ENCODE results near the gene IL2RG.

IL2RG gene

DNA sequence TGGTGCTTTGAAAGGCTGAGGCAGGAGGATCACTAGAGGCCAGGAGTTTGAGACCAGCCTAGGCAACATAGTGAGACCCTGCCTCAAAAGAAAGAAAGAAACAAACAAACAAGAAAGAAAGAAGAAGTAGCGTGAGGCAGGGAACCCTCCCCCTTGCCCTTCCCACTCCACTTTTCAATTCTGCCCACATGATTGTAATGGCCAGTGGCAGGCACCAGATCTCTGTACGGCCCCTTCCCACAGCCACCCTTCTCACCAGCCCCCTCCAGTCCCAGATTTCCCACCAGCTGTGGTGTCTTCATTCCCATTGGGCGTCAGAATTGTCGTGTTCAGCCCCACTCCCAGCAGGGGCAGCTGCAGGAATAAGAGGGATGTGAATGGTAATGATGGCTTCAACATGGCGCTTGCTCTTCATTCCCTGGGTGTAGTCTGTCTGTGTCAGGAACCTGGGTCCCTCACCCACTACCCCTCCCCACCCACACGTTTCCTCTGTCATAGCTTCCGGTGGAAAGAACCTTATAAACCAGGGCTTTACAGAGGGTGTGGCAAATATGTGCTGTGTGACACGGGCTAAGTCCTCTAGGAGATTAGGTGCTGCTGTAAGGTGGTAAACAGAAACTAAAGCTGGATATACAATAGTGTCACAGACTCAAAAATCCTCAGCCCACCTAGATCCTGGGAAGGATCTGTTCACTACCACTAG, at the start of gene IL2RG:
Gene IL2RG (minus strand): TSS at position 437 of the 703 bp plus-strand sequence. CDS start 38 bp downstream, at position 399.
- no peak for DNase-seq (ENCODE audit: low read depth)

- no peak for DNase-seq (ENCODE audit: low read depth)
These were observed 49.1 kb upstream of the IL2RG start for GRCh38 chrX:71160475-71160874.

DNA sequence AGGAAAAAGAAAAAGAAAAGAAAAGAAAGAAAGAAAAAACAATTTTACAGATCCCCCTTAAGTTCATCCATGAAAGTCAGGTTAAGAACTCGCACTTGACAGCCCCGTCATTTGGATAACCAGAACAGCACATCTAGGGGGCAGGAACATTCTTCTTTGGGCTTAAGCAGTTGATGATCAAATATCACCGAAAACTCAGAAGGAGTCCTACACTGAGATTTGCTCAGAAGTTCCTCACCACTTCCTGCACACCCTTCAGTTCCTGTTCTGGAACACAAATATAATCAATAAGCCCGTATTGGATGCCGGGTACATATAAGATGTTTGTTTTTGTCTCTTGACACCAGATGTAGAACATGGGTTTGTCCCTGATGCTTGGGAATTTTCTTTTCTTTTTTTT, 48.0 kb upstream of the IL2RG start:
- DNase-seq (ENCODE audit: low read depth): no peak

- no peak for DNase-seq (ENCODE audit: low read depth)
These were observed 47.2 kb upstream of the IL2RG start for GRCh38 chrX:71158603-71159002.

- no peak for DNase-seq (ENCODE audit: low read depth)
These were observed 43.3 kb upstream of the IL2RG start for GRCh38 chrX:71154641-71155040.

- DNase-seq (ENCODE audit: low read depth): no peak
These were observed 42.8 kb upstream of the IL2RG start for GRCh38 chrX:71154196-71154595.

GRCh38 chrX:71151366-71151765, 40.0 kb upstream of the IL2RG start:
- no peak for DNase-seq (ENCODE audit: low read depth)

GRCh38 chrX:71148278-71148663, 36.9 kb upstream of the IL2RG start:
- no peak for DNase-seq (ENCODE audit: low read depth)

DNA sequence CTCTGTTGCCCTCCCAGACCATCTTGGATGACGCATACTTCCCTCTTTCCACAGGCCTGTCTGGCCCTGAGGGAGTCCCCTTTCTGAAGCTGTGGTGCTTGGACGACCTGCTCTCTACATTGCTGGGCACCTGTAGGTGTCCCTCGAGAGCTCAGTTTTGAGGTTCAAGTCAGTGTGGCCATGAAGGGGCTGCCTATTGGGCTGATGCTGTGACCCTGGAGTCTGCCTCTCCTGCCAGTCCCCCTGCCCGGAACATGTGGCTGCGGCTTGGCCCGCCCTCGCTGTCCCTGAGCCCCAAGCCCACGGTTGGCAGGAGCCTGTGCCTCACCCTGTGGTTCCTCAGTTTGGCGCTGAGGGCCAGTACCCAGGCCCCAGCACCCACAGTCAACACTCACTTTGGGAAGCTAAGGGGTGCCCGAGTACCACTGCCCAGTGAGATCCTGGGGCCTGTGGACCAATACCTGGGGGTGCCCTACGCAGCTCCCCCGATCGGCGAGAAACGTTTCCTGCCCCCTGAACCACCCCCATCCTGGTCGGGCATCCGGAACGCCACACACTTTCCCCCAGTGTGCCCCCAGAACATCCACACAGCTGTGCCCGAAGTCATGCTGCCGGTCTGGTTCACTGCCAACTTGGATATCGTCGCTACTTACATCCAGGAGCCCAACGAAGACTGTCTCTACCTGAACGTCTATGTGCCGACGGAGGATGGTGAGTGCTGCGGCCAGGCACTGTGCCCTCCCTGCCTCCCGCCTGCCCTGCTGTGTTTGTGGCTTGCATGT, 36.3 kb upstream of the IL2RG start:
- no peak for DNase-seq (ENCODE audit: low read depth)

- no peak for DNase-seq (ENCODE audit: low read depth)
These were observed 33.3 kb upstream of the IL2RG start, which contains the start of gene NLGN3 for GRCh38 chrX:71144651-71145050. Gene NLGN3, plus strand, starts transcription at chrX:71144841. Its CDS starts 2,909 bp downstream, at chrX:71147750.

GRCh38 chrX:71143508-71143907, 32.1 kb upstream of the IL2RG start:
- no peak for DNase-seq (ENCODE audit: low read depth)

- no peak for DNase-seq (ENCODE audit: low read depth)
These were observed 29.1 kb upstream of the IL2RG start for GRCh38 chrX:71140440-71140839.

DNA sequence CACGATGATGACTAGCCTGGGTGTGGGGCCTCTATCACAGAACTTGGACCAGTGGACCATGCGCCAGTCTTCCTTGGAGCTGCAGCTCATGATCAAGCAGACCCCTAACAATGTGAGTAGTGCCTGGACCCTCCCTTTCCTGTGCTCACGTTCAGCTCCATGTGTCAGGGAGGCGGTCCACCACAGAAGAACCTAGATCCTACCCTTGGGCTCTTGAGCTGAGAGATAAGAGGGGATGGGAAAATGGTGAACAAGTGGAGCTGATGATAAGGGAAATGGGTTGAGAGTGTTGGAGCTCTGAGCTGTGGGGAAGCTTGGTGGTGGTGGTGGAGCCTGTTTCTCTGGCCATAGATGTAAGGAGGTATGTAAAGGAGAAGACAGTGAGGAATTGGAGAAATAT, 20.1 kb upstream of the IL2RG start:
- no peak for DNase-seq (ENCODE audit: low read depth)

DNA sequence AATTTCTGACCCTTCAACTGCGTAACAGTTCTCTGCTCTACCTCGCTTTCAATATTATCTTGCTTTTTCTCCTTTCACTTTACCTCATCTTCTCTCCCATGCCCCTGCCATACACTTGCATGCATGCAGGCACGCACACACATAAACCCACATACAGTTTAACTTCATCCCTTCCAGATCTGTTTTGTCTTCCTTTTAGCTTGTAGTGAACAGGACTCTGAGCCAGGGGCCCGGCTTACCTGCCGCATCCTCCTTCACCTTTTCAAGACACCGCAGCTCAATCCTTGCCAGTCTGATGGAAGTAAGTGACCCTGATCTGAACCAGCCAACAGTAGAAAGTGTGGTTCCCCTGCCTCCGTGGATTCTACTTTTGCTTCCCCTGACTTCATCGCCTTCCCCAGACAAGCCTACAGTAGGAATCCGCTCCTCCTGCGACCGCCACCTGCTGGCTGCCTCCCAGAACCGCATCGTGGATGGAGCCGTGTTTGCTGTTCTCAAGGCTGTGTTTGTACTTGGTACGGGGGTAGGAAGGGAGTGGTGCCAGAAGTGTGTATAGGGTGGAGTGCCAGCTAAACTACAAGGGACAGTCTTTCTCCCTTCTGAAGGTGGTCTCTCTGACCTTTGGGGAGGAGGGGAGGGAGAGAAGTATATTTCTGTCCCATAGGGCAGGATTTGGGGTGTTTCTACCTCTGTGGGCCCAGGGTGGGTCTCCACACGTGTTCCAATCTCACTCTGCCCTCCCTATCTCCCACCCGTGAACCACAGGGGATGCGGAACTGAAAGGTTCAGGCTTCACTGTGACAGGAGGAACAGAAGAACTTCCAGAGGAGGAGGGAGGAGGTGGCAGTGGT, 17.8 kb upstream of the IL2RG start:
- no peak for DNase-seq (ENCODE audit: low read depth)

- DNase-seq (ENCODE audit: low read depth): no peak
These were observed 16.9 kb upstream of the IL2RG start for GRCh38 chrX:71128166-71128833.

DNA sequence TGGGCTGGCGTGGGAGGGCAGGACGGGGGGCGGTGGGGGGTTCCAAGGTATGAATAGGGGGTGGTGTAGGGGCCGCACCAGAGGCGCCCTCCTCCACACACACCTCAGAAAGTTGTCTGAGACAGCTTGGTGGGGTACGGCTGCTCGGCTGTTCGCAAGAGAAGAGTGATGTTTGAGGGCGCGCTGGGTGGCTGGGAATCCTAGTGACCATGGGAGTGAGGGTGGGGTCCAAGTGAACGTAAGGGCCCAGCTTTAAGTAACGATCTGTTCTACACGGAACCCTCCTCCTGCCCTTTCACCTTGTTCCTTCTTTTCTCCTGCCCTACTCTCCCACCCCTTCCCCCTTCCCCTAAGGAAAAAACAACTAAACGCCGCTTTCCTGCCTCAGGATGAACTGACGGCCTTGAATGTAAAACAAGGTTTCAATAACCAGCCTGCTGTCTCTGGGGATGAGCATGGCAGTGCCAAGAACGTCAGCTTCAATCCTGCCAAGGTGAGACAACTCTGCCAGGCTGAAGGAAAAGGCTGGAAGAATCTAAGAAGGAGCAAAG, 7.7 kb upstream of the IL2RG start:
- no peak for DNase-seq (ENCODE audit: low read depth)

GRCh38 chrX:71118032-71118984, 6.9 kb upstream of the IL2RG start, which contains the start of gene MED12:
Gene MED12, plus strand, starts transcription at chrX:71118596. Its CDS starts 159 bp downstream, at chrX:71118755.
- DNase-seq (ENCODE audit: low read depth): peak; percentile 35

GRCh38 chrX:71117358-71117757, 6.0 kb upstream of the IL2RG start:
- DNase-seq (ENCODE audit: low read depth): no peak

GRCh38 chrX:71111921-71112431, 599 bp upstream of the IL2RG start:
- no peak for DNase-seq (ENCODE audit: low read depth)

- no peak for DNase-seq (ENCODE audit: low read depth)
These were observed 2.3 kb downstream of the IL2RG start for GRCh38 chrX:71109051-71109450.
